Nephron progenitor cell (in vitro differentiated cells): ENCODE measurements around the gene CDC14A.
A peak's percentile ranks its signal among the peaks of the same experiment; 100 is the strongest.

ENCODE experiments used
- DNase-seq: peaks from one replicate; pipeline ENCODE4 v3.0.0; 2021
- H3K27ac Mint-ChIP-seq: 2 replicates; pipeline ENCODE4 v1.8.0; 2021; ENCODE audit warnings: mild to moderate bottlenecking, moderate library complexity, mixed read lengths
- H3K27me3 Mint-ChIP-seq: 2 replicates; pipeline ENCODE4 v1.8.0; 2021; ENCODE audit warnings: mild to moderate bottlenecking, low read depth, mixed read lengths; ENCODE audit not compliant: poor library complexity
- H3K36me3 Mint-ChIP-seq: 2 replicates; pipeline ENCODE4 v1.8.0; 2021; ENCODE audit warnings: low read depth, mixed read lengths
- H3K4me1 Mint-ChIP-seq: 2 replicates; pipeline ENCODE4 v1.8.0; 2021; ENCODE audit warnings: mixed read lengths
- H3K4me3 Mint-ChIP-seq: 2 replicates; pipeline ENCODE4 v1.8.0; 2021; ENCODE audit warnings: mild to moderate bottlenecking, moderate library complexity, mixed read lengths
- H3K9me3 Mint-ChIP-seq: 2 replicates; pipeline ENCODE4 v1.8.0; 2021; ENCODE audit warnings: mild to moderate bottlenecking, moderate library complexity, mixed read lengths
- TF ChIP-seq, protein P1 (sequence below): fragments of 200-600 bp; sonication (generic); IDR thresholded peaks from 2 replicates; pipeline ENCODE4 v1.5.0; 2021; ENCODE audit warnings: antibody characterized with exemption

Gene CDC14A

DNA sequence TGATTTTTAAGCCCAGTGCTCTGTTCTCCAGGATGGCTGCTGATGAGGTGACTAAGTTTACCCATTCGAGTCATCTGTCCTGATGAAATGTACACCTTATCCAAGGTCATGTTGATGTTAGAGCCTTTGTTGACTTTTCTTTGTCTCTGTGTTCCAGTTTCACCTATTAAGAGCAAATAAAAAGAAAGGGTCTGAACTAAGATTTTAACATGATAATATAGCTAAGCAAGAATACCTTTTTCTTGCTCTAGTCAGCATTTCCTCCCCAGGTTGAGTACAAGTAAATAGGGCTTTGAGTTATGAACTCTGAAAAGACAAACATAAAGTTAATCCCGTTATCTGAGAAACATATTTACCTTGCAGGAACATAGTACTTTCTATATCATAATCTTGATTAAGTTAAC, 133.6 kb downstream of the CDC14A start:
- DNase-seq: no peak
- no peak overlapping the region for H3K27ac Mint-ChIP-seq
- no peaks in the 10 kb centered on the region for H3K9me3 Mint-ChIP-seq
- H3K4me3 Mint-ChIP-seq: no peak overlapping the region
- H3K4me1 Mint-ChIP-seq: peaks cover 7% of the 10 kb centered on the region
- H3K27me3 Mint-ChIP-seq: no peaks in the 10 kb centered on the region
- TF ChIP-seq, protein P1, sequence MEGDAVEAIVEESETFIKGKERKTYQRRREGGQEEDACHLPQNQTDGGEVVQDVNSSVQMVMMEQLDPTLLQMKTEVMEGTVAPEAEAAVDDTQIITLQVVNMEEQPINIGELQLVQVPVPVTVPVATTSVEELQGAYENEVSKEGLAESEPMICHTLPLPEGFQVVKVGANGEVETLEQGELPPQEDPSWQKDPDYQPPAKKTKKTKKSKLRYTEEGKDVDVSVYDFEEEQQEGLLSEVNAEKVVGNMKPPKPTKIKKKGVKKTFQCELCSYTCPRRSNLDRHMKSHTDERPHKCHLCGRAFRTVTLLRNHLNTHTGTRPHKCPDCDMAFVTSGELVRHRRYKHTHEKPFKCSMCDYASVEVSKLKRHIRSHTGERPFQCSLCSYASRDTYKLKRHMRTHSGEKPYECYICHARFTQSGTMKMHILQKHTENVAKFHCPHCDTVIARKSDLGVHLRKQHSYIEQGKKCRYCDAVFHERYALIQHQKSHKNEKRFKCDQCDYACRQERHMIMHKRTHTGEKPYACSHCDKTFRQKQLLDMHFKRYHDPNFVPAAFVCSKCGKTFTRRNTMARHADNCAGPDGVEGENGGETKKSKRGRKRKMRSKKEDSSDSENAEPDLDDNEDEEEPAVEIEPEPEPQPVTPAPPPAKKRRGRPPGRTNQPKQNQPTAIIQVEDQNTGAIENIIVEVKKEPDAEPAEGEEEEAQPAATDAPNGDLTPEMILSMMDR: no peak
- H3K36me3 Mint-ChIP-seq: peaks cover 34% of the 10 kb centered on the region

DNA sequence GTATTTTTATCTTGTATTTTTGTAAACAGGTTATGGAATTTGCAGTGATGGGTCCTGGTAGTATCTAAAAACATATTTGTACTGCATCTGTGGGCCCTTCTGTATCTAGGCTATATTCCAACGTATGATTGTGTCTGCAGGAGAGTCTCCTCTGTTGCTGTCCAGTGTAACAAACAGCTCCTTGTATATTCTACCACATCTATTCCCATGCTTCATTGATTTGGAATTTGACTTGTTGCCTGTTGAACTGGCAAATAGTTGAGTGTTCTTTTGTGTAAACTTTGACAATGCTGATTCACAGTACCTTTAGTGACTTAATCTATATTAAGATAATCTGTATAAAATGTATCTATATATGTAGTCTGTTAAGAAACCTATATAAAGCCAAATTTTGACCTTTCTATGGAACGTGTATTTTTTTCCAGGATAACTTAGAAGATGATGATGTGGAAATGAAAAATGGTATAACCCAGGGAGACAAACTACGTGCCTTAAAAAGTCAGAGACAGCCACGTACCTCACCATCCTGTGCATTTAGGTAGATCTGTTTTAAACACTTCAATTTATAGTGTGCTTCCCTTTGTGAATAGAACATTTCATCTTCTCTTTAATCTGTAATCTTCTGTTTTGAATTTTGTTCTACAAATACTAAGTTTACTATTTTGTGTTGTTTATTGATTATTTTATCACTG, 142.2 kb downstream of the CDC14A start:
- Mint-ChIP-seq H3K36me3 (peaks cover 44% of the 10 kb centered on the region), H3K4me3 (no peak overlapping the region), H3K27me3 (no peaks in the 10 kb centered on the region), H3K4me1 (no peaks in the 10 kb centered on the region), H3K9me3 (peaks cover 6% of the 10 kb centered on the region), H3K27ac (no peak overlapping the region)
- DNase-seq: no peak
- TF ChIP-seq, protein P1: no peak

- Mint-ChIP-seq H3K36me3 (peaks cover 50% of the 10 kb centered on the region), H3K27me3 (no peaks in the 10 kb centered on the region), H3K9me3 (peaks cover 6% of the 10 kb centered on the region), H3K4me3 (no peak overlapping the region), H3K4me1 (no peaks in the 10 kb centered on the region), H3K27ac (no peak overlapping the region)
- DNase-seq: no peak
- TF ChIP-seq, protein P1: no peak
Measured at GRCh38 chr1:100496896-100497295, 144.6 kb downstream of the CDC14A start.

GRCh38 chr1:100497796-100498195, 145.5 kb downstream of the CDC14A start:
- no peaks in the 10 kb centered on the region for H3K27me3 Mint-ChIP-seq
- H3K4me3 Mint-ChIP-seq: no peak overlapping the region
- TF ChIP-seq, protein P1: no peak
- H3K36me3 Mint-ChIP-seq: peaks cover 46% of the 10 kb centered on the region
- no peak for DNase-seq
- no peaks in the 10 kb centered on the region for H3K4me1 Mint-ChIP-seq
- peak overlapping the region; percentile 41 for H3K27ac Mint-ChIP-seq
- peaks cover under 1% of the 10 kb centered on the region for H3K9me3 Mint-ChIP-seq

GRCh38 chr1:100499194-100499811, 147.0 kb downstream of the CDC14A start:
- H3K27me3 Mint-ChIP-seq: no peaks in the 10 kb centered on the region
- H3K4me3 Mint-ChIP-seq: no peak overlapping the region
- H3K4me1 Mint-ChIP-seq: no peaks in the 10 kb centered on the region
- no peaks in the 10 kb centered on the region for H3K9me3 Mint-ChIP-seq
- TF ChIP-seq, protein P1: no peak
- no peak for DNase-seq
- H3K36me3 Mint-ChIP-seq: peaks cover 59% of the 10 kb centered on the region
- no peak overlapping the region for H3K27ac Mint-ChIP-seq
